HG03097 (cell line): Measurements from ENCODE around the gene MITD1.
A peak's percentile ranks its signal among the peaks of the same experiment; 100 is the strongest.
"Not testable (repeated sequence)": the region's sequence is repeated elsewhere in the genome, so short reads cannot be mapped to it uniquely, and the experiment has no call there.

Experiments
- ATAC-seq: cut with Tn5 transposase; IDR thresholded peaks from one replicate; pipeline ENCODE4 v1.9.1; 2021; ENCODE audit not compliant: unreplicated experiment, low FRiP score

MITD1 gene

GRCh38 chr2:99156891-99157290, 24.0 kb downstream of the MITD1 start:
- ATAC-seq, result no peak

DNA sequence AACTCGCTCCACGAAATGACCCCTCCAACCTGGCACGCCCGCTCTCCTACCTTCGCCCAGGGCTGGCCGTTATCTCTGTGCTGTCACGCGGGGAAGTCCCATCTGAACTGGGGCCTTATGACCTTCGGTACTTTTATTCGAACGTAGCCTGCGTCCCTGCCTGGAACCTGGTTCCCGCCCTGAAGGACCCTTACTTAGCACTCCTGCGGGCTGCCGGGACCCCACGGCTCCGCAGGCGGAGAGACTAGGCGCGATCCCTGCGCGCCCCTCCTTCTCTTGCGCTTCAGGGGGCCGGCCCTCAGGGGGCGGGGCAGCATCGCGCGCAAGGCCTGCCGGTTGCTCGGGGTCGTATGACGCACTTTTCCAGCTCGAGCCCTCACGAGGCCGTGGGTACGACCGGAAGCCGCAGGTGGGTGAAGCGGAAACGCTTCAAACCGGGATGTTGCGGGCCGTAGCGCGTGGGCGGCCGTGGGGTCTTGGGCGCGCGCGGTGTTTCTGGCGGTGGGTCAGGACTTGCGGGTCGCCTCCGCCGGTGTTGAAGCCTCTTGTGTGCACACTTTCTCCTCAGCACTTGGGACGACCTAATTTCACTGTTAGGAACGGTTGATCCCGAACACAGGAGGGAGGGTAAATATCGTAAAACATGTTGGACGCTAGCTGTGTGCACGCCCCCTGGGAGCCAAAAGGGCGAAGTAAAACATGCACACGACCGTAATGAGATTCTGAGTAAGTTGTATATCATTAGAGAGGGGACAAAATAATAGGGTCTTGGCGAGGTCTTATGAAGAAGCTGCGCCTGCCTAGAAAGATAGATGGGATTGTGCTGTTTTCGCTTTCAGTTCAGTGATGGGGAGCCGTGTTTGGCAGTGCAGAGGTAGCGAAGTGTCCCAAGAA, 26.0 kb downstream of the MITD1 start, which contains the start of the genes LIPT1 and TSGA10:
Gene LIPT1, plus strand, starts transcription at position 325 of the 894 bp plus-strand sequence. CDS start 6,991 bp downstream, outside the sequence.
Gene TSGA10, minus strand, starts transcription at position 300 of the 894 bp plus-strand sequence. CDS start 45,503 bp downstream, outside the sequence.
- ATAC-seq, result peak; percentile 92

GRCh38 chr2:99153921-99154604, 26.8 kb downstream of the MITD1 start:
- no peak for ATAC-seq

GRCh38 chr2:99152199-99152895, 28.5 kb downstream of the MITD1 start:
- ATAC-seq, result no peak

- ATAC-seq, result no peak
These were observed 30.2 kb downstream of the MITD1 start for GRCh38 chr2:99150706-99151105.

- peak; percentile 91 for ATAC-seq
These were observed 39.4 kb downstream of the MITD1 start, which contains the start of gene C2orf15 for GRCh38 chr2:99141110-99142108. Gene C2orf15, plus strand, starts transcription at chr2:99141707. Its CDS starts 8,852 bp downstream, at chr2:99150559.

- ATAC-seq, result no peak
These were observed 40.1 kb downstream of the MITD1 start for GRCh38 chr2:99140860-99141109.

DNA sequence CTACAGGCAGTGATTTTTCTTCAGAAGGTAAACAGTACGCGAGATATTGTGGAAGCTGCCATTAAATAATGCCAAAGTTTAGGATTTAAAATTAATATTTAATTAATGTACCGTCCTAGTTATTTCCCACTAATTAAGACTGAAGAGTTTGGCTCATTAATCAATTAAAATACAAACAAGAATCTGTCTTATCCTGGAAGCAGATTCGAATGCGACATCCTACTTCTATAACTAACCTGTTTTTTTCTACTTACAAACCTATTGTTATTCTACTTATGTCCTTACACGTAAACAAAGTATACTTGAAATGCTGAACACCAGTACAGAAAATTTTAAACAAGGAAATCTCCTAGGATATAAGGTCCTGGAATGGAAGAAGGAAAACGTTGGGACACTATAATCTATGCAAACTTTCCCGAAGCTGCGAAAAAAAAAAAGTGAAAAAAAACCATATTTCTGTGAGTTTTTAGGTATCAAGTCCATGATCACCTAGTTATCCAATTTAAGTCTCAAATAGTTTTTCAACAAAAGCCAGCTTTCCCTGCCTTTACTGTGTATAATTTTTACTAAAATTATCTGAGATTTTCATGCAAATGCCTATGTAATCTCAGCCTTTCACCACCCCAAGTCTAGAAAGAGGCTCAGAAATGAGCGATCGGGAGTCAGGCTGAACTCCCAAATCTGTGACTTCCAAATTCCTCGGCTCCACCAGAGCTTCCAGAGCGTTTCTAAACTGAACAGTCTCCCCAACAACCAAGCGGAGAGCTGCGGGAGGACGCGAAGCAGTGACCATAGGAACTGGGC, 40.6 kb downstream of the MITD1 start:
- ATAC-seq, result no peak

DNA sequence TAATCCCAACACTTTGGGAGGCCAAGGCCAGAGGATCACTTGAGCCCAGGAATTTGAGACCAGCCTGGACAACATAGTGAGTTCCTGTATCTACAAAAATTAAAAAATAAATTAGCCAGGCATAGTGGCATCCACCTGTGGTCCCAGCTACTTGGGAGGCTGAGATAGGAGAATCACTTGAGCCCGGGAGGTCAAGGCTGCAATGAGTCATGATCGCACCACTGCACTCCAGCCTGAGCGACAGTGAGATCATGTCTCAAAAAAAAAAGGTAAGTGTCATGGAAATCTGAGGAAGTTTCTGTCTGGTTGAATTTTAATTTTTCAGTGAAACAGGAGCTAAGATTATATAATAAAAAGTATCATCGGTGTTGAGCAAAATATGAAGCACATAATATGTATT, 41.9 kb downstream of the MITD1 start:
- no peak for ATAC-seq

DNA sequence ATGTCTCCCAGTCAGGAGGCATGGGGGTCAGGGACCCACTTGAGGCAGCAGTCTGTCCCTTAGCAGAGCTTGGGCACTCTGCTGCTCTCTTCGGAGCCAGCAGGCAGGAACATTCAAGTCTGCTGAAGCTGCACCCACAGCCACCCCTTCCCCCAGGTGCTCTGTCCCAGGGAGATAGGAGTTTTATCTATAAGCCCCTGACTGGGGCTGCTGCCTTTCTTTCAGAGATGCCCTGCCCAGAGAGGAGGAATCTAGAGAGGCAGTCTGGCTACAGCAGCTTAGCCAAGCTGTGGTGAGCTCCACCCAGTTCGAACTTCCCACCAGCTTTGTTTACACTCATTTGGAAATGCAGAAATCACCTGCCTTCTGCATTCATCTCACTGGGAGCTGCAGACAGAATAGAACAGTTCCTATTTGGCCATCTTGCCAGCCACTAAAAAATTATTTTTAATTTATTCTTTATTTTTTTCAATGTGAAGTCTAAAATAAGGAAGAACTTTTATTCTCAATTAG, 45.8 kb downstream of the MITD1 start:
- not testable (repeated sequence) for ATAC-seq

DNA sequence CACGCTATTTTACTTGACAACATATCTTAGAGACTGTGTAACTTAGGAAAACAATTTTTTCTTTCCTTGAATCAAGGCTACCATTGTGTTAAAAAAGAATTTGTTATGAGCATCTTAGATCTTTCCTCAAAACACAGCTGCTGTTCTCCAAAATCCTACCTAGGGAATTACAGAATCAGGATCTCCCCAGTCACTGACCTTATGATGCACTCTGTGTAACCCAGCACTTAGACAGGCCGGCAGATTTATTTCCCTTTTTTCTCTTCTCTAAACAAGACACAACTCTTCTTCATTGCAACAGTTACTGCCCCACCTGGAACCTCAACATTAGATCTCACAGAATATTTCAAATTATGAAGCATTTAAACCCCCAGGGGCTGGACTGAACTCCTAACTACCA, 52.9 kb downstream of the MITD1 start:
- ATAC-seq, result no peak
